ENCODE measurements around the gene TMEM235.

TMEM235 gene

GRCh38 chr17:78230996-78231935 is at the start of gene TMEM235:
TSS of gene TMEM235 (plus strand) at chr17:78231631. CDS start at chr17:78232024, 393 bp downstream.
- DNase-seq (ENCODE audit: low read depth, low spot score): no peak
- no peak within 1 kb of the TSS for H3K27ac ChIP-seq

DNA sequence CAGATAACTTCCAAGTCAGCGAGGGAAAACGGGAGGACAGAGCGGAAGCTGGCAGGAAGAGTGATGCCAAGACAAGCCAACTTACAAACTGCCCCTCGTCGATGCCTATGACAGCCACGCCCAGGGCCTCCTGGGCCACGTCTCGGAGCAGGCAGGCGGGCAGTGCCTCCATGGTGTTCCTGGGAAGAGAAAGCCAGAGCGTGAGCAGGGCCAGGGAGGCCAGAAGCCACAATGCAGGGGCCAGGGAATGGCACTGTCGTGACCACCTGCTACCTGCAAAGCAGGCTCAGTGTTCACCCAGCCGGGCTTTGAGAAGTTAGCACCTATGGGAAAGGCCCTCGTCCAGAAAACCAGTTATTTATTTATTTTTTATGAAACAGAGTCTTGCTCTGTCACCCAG is 48.9 kb upstream of the TMEM235 start:
- H3K27ac ChIP-seq: no peak overlapping the region
- no peak for DNase-seq (ENCODE audit: low read depth, low spot score)

GRCh38 chr17:78183916-78184315 is 47.5 kb upstream of the TMEM235 start:
- no peak overlapping the region for H3K27ac ChIP-seq
- DNase-seq (ENCODE audit: low read depth, low spot score): no peak

DNA sequence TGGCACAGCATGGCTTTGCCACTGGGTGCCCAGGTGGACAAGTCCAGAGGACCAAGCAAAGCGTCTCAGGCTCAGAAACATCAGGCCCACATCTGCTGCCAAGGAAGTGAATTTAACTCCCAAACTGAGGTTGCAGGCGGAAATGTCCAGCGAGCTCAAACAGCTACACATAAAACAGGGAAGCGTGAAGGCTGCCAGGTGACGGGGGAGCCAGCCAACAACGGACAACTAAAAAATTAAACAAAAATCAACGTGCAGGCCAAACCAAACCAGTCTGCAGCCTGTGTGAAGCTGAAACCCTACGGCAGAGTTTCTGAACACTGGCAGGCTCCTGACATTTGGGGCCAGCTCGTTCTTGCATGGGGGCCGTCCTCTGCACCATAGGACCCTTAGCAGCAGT is 47.1 kb upstream of the TMEM235 start:
- no peak for DNase-seq (ENCODE audit: low read depth, low spot score)

GRCh38 chr17:78184868-78185267 is 46.6 kb upstream of the TMEM235 start:
- no peak overlapping the region for H3K27ac ChIP-seq
- no peak for DNase-seq (ENCODE audit: low read depth, low spot score)

More for the DNA sequence above, 47.1 kb upstream of the TMEM235 start:
- H3K27ac ChIP-seq: no peak overlapping the region

- H3K27ac ChIP-seq: no peak overlapping the region
- DNase-seq (ENCODE audit: low read depth, low spot score): no peak
Measured at GRCh38 chr17:78185981-78186691, 45.3 kb upstream of the TMEM235 start.

DNA sequence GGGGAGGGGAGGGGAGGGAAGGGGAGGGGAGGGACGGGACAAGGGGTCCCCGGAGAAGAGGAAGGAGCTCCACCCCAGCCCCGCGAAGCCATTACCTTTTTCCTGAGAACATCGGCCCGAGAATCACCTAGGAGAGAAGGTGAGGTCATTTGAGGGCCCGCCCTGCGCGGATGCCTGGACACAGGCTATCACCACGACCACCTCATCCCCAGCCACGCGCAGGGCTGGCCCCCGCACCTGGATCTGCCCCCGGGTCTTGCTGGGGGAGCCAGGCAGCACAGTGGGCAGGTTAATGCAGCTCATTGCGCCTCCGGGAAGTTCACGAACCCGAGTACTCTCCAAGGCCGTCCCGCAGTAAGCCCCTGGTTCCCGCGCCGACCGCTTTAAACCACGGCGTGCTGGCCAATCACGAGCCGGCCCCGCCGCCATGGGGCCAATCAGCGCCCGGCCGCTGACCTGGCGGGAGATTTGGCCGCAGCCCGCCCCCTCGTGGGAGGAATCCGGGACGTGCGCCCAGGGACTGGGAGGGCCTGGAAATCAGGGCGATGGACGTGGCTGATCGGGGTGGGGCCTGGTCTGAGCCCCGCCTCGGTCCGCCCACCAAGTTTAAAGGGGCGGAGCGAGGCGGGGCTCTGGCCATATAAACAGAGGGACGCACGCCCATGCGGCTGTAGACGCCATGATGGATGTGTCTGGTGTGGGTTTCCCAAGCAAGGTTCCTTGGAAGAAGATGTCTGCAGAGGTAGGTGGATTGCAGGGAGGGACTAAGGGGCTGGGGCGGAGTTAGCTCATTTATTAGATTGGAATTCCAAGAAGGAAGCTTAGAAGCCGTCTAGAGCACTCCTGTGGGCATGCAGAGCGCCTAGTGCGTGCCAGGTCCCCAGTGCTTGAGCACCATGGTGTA is 44.5 kb upstream of the TMEM235 start, which contains the start of the genes AFMID and TK1:
AFMID (plus strand) TSS at position 671 of the 904 bp plus-strand sequence; CDS start at position 680, 9 bp downstream.
TK1 (minus strand) TSS at position 361 of the 904 bp plus-strand sequence; CDS start at position 303, 58 bp downstream.
- peak within 1 kb of the TSS; percentile 12 for H3K27ac ChIP-seq
- peak; percentile 84 for DNase-seq (ENCODE audit: low read depth, low spot score)

- DNase-seq (ENCODE audit: low read depth, low spot score): no peak
- peak overlapping the region; percentile 27 for H3K27ac ChIP-seq
Measured at GRCh38 chr17:78196716-78197115, 34.7 kb upstream of the TMEM235 start.

GRCh38 chr17:78197147-78197832 is 34.1 kb upstream of the TMEM235 start:
- peak overlapping the region; percentile 27 for H3K27ac ChIP-seq

GRCh38 chr17:78200451-78200850 is 31.0 kb upstream of the TMEM235 start:
- no peak for DNase-seq (ENCODE audit: low read depth, low spot score)
- H3K27ac ChIP-seq: no peak overlapping the region

More at GRCh38 chr17:78197147-78197832, 34.1 kb upstream of the TMEM235 start:
- no peak for DNase-seq (ENCODE audit: low read depth, low spot score)

GRCh38 chr17:78202666-78203065 is 28.8 kb upstream of the TMEM235 start:
- no peak for DNase-seq (ENCODE audit: low read depth, low spot score)
- H3K27ac ChIP-seq: no peak overlapping the region

- DNase-seq (ENCODE audit: low read depth, low spot score): no peak
- no peak overlapping the region for H3K27ac ChIP-seq
Measured at GRCh38 chr17:78204387-78205123, 26.9 kb upstream of the TMEM235 start.

DNA sequence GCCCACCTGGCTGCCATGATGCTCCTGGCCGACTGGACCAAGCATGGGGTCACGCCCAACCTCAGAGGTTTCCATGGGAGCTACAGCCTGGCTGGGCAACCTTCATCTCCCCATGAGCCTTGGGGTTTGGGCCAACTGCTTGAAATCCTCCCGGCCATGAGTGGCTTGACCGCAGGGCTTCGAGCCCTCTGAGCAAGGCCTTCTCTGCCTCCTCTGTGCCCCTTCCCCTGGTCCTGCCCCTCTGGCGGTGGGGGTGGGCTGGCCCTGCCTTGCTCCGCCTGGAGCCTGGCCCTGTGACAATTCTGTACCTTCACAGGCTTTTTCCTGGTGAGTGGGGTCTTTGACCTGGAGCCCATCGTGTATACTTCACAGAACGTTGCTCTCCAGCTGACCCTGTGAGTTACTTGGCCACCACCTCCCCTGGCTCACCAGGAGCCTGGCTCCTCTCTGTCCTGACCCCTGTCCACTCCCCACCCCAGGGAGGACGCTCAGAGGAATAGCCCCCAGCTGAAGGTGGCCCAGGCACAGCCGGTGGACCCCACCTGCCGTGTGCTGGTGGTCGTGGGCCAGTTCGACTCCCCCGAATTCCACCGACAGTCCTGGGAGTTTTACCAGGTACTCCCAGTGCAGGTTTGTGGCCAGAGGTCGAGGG is 26.2 kb upstream of the TMEM235 start:
- no peak for DNase-seq (ENCODE audit: low read depth, low spot score)
- no peak overlapping the region for H3K27ac ChIP-seq

DNA sequence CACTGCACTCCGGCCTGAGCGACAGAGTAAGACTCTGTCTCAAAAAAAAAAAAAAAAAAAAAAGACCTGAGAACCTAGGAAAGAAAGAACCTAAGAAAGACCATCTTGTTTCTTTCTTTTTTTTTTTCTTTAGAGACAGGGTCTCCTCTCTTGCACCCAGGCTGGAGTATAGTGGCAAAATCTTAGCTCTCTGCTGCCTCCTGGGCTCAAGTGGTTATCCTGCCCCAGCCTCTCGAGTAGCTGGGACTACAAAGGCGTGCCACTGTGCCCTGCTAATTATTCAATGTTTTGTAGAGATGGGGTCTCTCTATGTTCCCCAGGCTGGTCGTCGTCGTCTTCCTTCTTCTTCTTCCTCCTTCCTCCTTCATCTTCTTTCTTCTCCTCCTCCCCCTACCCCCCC is 25.1 kb upstream of the TMEM235 start:
- DNase-seq (ENCODE audit: low read depth, low spot score): no peak
- H3K27ac ChIP-seq: no peak overlapping the region

GRCh38 chr17:78208486-78208885 is 22.9 kb upstream of the TMEM235 start:
- DNase-seq (ENCODE audit: low read depth, low spot score): no peak

DNA sequence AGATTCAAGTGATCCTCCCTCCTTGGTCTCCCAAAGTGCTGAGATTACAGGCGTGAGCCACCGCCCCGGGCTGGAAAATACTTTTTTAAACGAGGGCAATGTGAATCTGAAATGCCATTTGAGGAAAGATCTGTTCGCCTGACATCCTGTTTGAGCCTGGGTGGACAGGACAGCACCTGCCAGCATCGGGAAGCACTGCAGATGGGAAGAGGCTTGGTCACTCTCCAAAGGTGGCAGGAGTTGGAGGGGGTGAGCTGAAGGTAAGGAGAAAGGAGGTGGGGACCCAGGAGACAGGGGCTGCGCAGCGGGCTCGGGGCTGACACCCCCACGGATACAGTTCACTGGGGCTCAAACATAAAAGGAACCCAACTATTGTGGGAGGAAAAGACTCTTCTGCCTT is 21.3 kb upstream of the TMEM235 start:
- DNase-seq (ENCODE audit: low read depth, low spot score): no peak

More at GRCh38 chr17:78208486-78208885, 22.9 kb upstream of the TMEM235 start:
- H3K27ac ChIP-seq: no peak overlapping the region

DNA sequence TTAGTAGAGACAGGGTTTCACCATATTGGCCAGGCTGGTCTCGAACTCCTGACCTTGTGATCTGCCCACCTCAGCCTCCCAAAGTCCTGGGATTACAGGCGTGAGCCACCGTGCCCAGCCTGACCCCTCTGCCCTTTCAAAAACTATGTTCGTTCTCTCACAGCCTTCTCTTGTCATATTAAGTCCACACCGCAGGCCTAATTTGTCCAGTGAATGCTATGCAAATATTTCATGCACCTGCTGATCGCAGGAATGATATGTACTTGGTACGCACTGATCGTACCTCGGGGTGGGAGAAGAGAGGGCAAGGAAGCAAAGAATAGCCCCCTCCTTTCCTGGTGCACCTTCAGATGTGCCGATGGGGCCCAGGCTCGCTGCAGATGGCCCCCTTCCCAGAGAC is 20.4 kb upstream of the TMEM235 start:
- H3K27ac ChIP-seq: no peak overlapping the region
- no peak for DNase-seq (ENCODE audit: low read depth, low spot score)

More for the DNA sequence above, 21.3 kb upstream of the TMEM235 start:
- H3K27ac ChIP-seq: no peak overlapping the region
